ENCODE measurements around the gene CERS6. TPM values are rescaled to one million over a fixed set of nuclear protein-coding genes. Genes with fewer than 3 reads are reported as not detected.
"Not testable (repeated sequence)": the region's sequence is repeated elsewhere in the genome, so short reads cannot be mapped to it uniquely, and the experiment has no call there.

The CERS6 gene
- total RNA-seq, 1 experiment from 2014 or later: 8.3 TPM

GRCh38 chr2:168766600-168766999 lies 310.5 kb downstream of the CERS6 start:
- Histone ChIP-seq H2AFZ (no peak overlapping the region), H3K4me1 (replicated peaks; ENCODE audit: insufficient read depth) (no peaks in the 10 kb centered on the region; the same call in 1 of the 2 replicates), H3K36me3 (ENCODE audit: low read depth) (no peaks in the 10 kb centered on the region), H4K20me1 (ENCODE audit: insufficient read depth) (no peaks in the 10 kb centered on the region), H3K4me3 (no peak overlapping the region), H3K9me3 (ENCODE audit: insufficient read depth, low read depth) (no peaks in the 10 kb centered on the region), H3K79me2 (ENCODE audit: low read depth) (no peaks in the 10 kb centered on the region), H3K9me2 (ENCODE audit: insufficient read depth) (no peaks in the 10 kb centered on the region), H3F3A (ENCODE audit: insufficient read depth, low read depth) (no peaks in the 10 kb centered on the region), H3K4me2 (no peak overlapping the region), H3K27ac (no peak overlapping the region), H3K27me3 (ENCODE audit: insufficient read depth, low read depth) (no peaks in the 10 kb centered on the region)
- ChIA-PET POLR2A (ENCODE audit: unreplicated experiment) (no interaction called here), CTCF (no interaction called here)
- TF ChIP-seq EZH2 (IDR thresholded peaks at IDR 0.05; ENCODE audit: low read depth): no peak
- TF ChIP-seq CTCF (conservative IDR thresholded peaks at IDR 0.05): no peak
- intact Hi-C loops (cut with micrococcal nuclease; ENCODE audit: unreplicated experiment): no loop called here
- no TSS peak for BruUV-seq (replicated peaks)
- peak in 1 of 2 experiments; percentile 6 for DNase-seq

GRCh38 chr2:168767258-168767657 lies 311.2 kb downstream of the CERS6 start:
- Histone ChIP-seq H3K36me3 (ENCODE audit: low read depth) (no peaks in the 10 kb centered on the region), H3K4me3 (no peak overlapping the region), H3K9me2 (ENCODE audit: insufficient read depth) (no peaks in the 10 kb centered on the region), H3F3A (ENCODE audit: insufficient read depth, low read depth) (no peaks in the 10 kb centered on the region), H3K4me1 (replicated peaks; ENCODE audit: insufficient read depth) (no peaks in the 10 kb centered on the region; the same call in 1 of the 2 replicates), H3K27ac (no peak overlapping the region), H3K27me3 (ENCODE audit: insufficient read depth, low read depth) (no peaks in the 10 kb centered on the region), H3K9me3 (ENCODE audit: insufficient read depth, low read depth) (no peaks in the 10 kb centered on the region), H4K20me1 (ENCODE audit: insufficient read depth) (no peaks in the 10 kb centered on the region), H2AFZ (no peak overlapping the region), H3K4me2 (no peak overlapping the region), H3K79me2 (ENCODE audit: low read depth) (no peaks in the 10 kb centered on the region)
- CTCF ChIA-PET: no interaction called here
- POLR2A ChIA-PET (ENCODE audit: unreplicated experiment): no interaction called here
- no peak for TF ChIP-seq CTCF (conservative IDR thresholded peaks at IDR 0.05)
- TF ChIP-seq EZH2 (IDR thresholded peaks at IDR 0.05; ENCODE audit: low read depth): no peak
- intact Hi-C loops (cut with micrococcal nuclease; ENCODE audit: unreplicated experiment): no loop called here
- DNase-seq: no peak
- no TSS peak for BruUV-seq (replicated peaks)

GRCh38 chr2:168768357-168768756 lies 312.3 kb downstream of the CERS6 start:
- H4K20me1 ChIP-seq (ENCODE audit: insufficient read depth); H3K4me3 ChIP-seq; H3K79me2 ChIP-seq (ENCODE audit: low read depth); H2AFZ ChIP-seq; H3K27me3 ChIP-seq (ENCODE audit: insufficient read depth, low read depth); H3K36me3 ChIP-seq (ENCODE audit: low read depth); DNase-seq; H3F3A ChIP-seq (ENCODE audit: insufficient read depth, low read depth); H3K9me2 ChIP-seq (ENCODE audit: insufficient read depth); BruUV-seq (replicated peaks); POLR2A ChIA-PET (ENCODE audit: unreplicated experiment); H3K4me2 ChIP-seq; H3K4me1 ChIP-seq (replicated peaks; ENCODE audit: insufficient read depth); H3K9me3 ChIP-seq (ENCODE audit: insufficient read depth, low read depth); intact Hi-C loops (cut with micrococcal nuclease; ENCODE audit: unreplicated experiment); H3K27ac ChIP-seq; CTCF ChIA-PET: not testable (repeated sequence)

- H2AFZ ChIP-seq: no peak overlapping the region
- POLR2A ChIA-PET (ENCODE audit: unreplicated experiment): no interaction called here
- CTCF ChIA-PET: no interaction called here
- no TSS peak for BruUV-seq (replicated peaks)
- no peaks in the 10 kb centered on the region; the same call in 1 of the 2 replicates for H3K4me1 ChIP-seq (replicated peaks; ENCODE audit: insufficient read depth)
- H3K4me3 ChIP-seq: no peak overlapping the region
- no peaks in the 10 kb centered on the region for H3K27me3 ChIP-seq (ENCODE audit: insufficient read depth, low read depth)
- no peaks in the 10 kb centered on the region for H4K20me1 ChIP-seq (ENCODE audit: insufficient read depth)
- no peaks in the 10 kb centered on the region for H3K9me2 ChIP-seq (ENCODE audit: insufficient read depth)
- H3F3A ChIP-seq (ENCODE audit: insufficient read depth, low read depth): no peaks in the 10 kb centered on the region
- TF ChIP-seq CTCF (conservative IDR thresholded peaks at IDR 0.05) (no peak), EZH2 (IDR thresholded peaks at IDR 0.05; ENCODE audit: low read depth) (no peak)
- intact Hi-C loops (cut with micrococcal nuclease; ENCODE audit: unreplicated experiment): loop anchor here (5.0 kb wide), 1 partner anchor 423 kb away; no protein-coding TSS in a partner anchor
- H3K36me3 ChIP-seq (ENCODE audit: low read depth): no peaks in the 10 kb centered on the region
- H3K9me3 ChIP-seq (ENCODE audit: insufficient read depth, low read depth): no peaks in the 10 kb centered on the region
- no peak overlapping the region for H3K4me2 ChIP-seq
- H3K27ac ChIP-seq: no peak overlapping the region
- DNase-seq: no peak
- H3K79me2 ChIP-seq (ENCODE audit: low read depth): no peaks in the 10 kb centered on the region
Measured at GRCh38 chr2:168770796-168771195, 314.7 kb downstream of the CERS6 start.
